IMR-90 (cell line): ENCODE data around the gene PM20D1. TPM values are rescaled to one million over a fixed set of nuclear protein-coding genes. Genes with fewer than 3 reads are reported as not detected.

Experiments
- ATAC-seq: fragments of 200-7000 bp; cut with Tn5 transposase; 2 replicates; pipeline ENCODE4 v1.9.1; 2020; ENCODE audit warnings: low read depth, mild to moderate bottlenecking, moderate library complexity
- BruUV-seq: library from RNA; stranded (reverse); fragments of 400-500 nt; replicated peaks from 2 replicates; lab custom pipeline; 2021; lab: Mats Ljungman, UMichigan
- CTCF ChIA-PET: fragments of 300-600 bp; formaldehyde crosslinking; extraction: SDS; loops from one replicate; lab custom pipeline; 2021; ENCODE audit warnings: antibody characterized with exemption; lab: Yijun Ruan, JAX
- POLR2A ChIA-PET: fragments of 300-600 bp; sonication (Branson Sonifier 250); formaldehyde crosslinking; loops from one replicate; lab custom pipeline; 2022; ENCODE audit warnings: antibody characterized with exemption; ENCODE audit not compliant: unreplicated experiment; lab: Charles Lee
- DNase-seq: peaks from one replicate; pipeline ENCODE4 v3.0.0; 2013
- H2AFZ ChIP-seq: replicated peaks from 2 replicates; pipeline ENCODE3; 2013; ENCODE audit warnings: low read length, mild to moderate bottlenecking; ENCODE audit not compliant: poor library complexity
- H2AK5ac ChIP-seq: 2 replicates; pipeline ENCODE4 v1.6.1; 2013; ENCODE audit warnings: low read depth, low read length, inconsistent platforms
- H2AK9ac ChIP-seq: replicated peaks from 2 replicates; pipeline ENCODE3; 2013; ENCODE audit warnings: mild to moderate bottlenecking, low read depth, low read length, moderate library complexity; ENCODE audit not compliant: poor library complexity
- H2BK120ac ChIP-seq: 2 replicates; pipeline ENCODE4 v1.6.1; 2013; ENCODE audit warnings: low read depth, low read length, inconsistent platforms
- H2BK15ac ChIP-seq: 3 replicates; pipeline ENCODE4 v1.6.1; 2013; ENCODE audit warnings: low read depth, low read length, inconsistent platforms
- H2BK20ac ChIP-seq: 2 replicates; pipeline ENCODE4 v1.6.1; 2013; ENCODE audit warnings: low read depth, mild to moderate bottlenecking, inconsistent platforms, low read length, moderate library complexity
- H2BK5ac ChIP-seq: 2 replicates; pipeline ENCODE4 v1.6.1; 2013; ENCODE audit warnings: mild to moderate bottlenecking, low read depth, low read length, inconsistent platforms; ENCODE audit not compliant: poor library complexity, severe bottlenecking
- H3K14ac ChIP-seq: replicated peaks from 2 replicates; pipeline ENCODE4 v1.6.1; 2013; ENCODE audit warnings: low read depth, low read length, inconsistent platforms
- H3K18ac ChIP-seq: 2 replicates; pipeline ENCODE4 v1.6.1; 2013; ENCODE audit warnings: low read depth, low read length, control low read depth
- H3K23ac ChIP-seq: 2 replicates; pipeline ENCODE4 v1.6.1; 2013; ENCODE audit warnings: low read depth, low read length, inconsistent platforms
- H3K27ac ChIP-seq: 2 replicates; pipeline ENCODE4 v1.5.1; 2013; ENCODE audit warnings: mild to moderate bottlenecking, control low read depth, low read length; ENCODE audit not compliant: insufficient read depth
- H3K27me3 ChIP-seq: 2 replicates; pipeline ENCODE4 v1.6.1; 2013; ENCODE audit warnings: low read length; ENCODE audit not compliant: control insufficient read depth, insufficient read depth
- H3K36me3 ChIP-seq: 2 replicates; pipeline ENCODE4 v1.6.1; 2013; ENCODE audit warnings: low read length, mixed read lengths; ENCODE audit not compliant: control insufficient read depth, insufficient read depth
- H3K4ac ChIP-seq: 2 replicates; pipeline ENCODE4 v1.6.1; 2013; ENCODE audit warnings: low read depth, low read length, inconsistent platforms
- H3K4me1 ChIP-seq: 2 replicates; pipeline ENCODE4 v1.6.1; 2013; ENCODE audit warnings: low read length, mixed read lengths; ENCODE audit not compliant: control insufficient read depth, insufficient read depth
- H3K4me2 ChIP-seq: 2 replicates; pipeline ENCODE4 v1.6.1; 2013; ENCODE audit warnings: low read depth, mild to moderate bottlenecking, control low read depth, low read length, moderate library complexity
- H3K4me3 ChIP-seq: 2 replicates; pipeline ENCODE4 v1.5.1; 2013; ENCODE audit warnings: low read depth, mild to moderate bottlenecking, control low read depth, low read length, moderate library complexity; ENCODE audit not compliant: insufficient read depth
- H3K56ac ChIP-seq: 2 replicates; pipeline ENCODE4 v1.6.1; 2013; ENCODE audit warnings: low read length, inconsistent platforms; ENCODE audit not compliant: insufficient read depth; ENCODE audit errors: extremely low read depth
- H3K79me1 ChIP-seq, 2 experiments: 2 replicates each; pipeline ENCODE4 v1.6.1; 2013; ENCODE audit warnings: low read length in 2 of 2, inconsistent platforms in 1 of 2, low read depth in 1 of 2
- H3K9ac ChIP-seq: 2 replicates; pipeline ENCODE4 v1.6.1; 2013; ENCODE audit warnings: low read depth, low read length, control low read depth
- H3K9me1 ChIP-seq: 2 replicates; pipeline ENCODE4 v1.6.1; 2013; ENCODE audit warnings: low read length, inconsistent platforms; ENCODE audit not compliant: insufficient read depth
- H3K9me3 ChIP-seq: 2 replicates; pipeline ENCODE4 v1.6.1; 2013; ENCODE audit warnings: low read length; ENCODE audit not compliant: control insufficient read depth, insufficient read depth
- H4K20me1 ChIP-seq: 2 replicates; pipeline ENCODE4 v1.6.1; 2013; ENCODE audit warnings: low read length, inconsistent platforms; ENCODE audit not compliant: insufficient read depth
- H4K5ac ChIP-seq: 2 replicates; pipeline ENCODE4 v1.6.1; 2013; ENCODE audit warnings: mild to moderate bottlenecking, low read depth, low read length, control low read depth
- H4K8ac ChIP-seq, 2 experiments: 2 replicates each; pipeline ENCODE4 v1.6.1; 2013; ENCODE audit warnings: low read depth in 2 of 2, low read length in 2 of 2, control low read depth in 1 of 2, inconsistent platforms in 1 of 2
- H4K91ac ChIP-seq: 2 replicates; pipeline ENCODE4 v1.6.1; 2013; ENCODE audit warnings: low read depth, low read length, inconsistent platforms; ENCODE audit not compliant: insufficient read depth
- RAD21 ChIP-seq: IDR thresholded peaks from 2 replicates; pipeline ENCODE4 v1.6.1; 2012; ENCODE audit warnings: low read length, improper control_type of control experiment
- WGBS, 2 experiments: methylation state at CpG; one replicate each; pipeline versions ENCODE4 v1.1.5 to v1.1.7; 2013; ENCODE audit warnings: missing lambda C conversion rate in 2 of 2; ENCODE audit not compliant: insufficient read length in 1 of 2; ENCODE audit errors: extremely low coverage in 2 of 2; 5-methylcytosine and 5-hydroxymethylcytosine counted together
- dilution Hi-C: fragments of 300-500 bp; cut with HindIII; formaldehyde crosslinking; loops from one replicate; pipeline ENCODE4 v1.14.3; 2018; ENCODE audit warnings: low sequenced_read_pairs; ENCODE audit not compliant: unreplicated experiment
- in situ Hi-C: fragments of 300-500 bp; cut with MboI; formaldehyde crosslinking; loops from 3 replicates; pipeline ENCODE4 v1.14.3; 2019; ENCODE audit warnings: low sequenced_read_pairs, inconsistent platforms, mixed read lengths
- intact Hi-C: fragments of 100-400 bp; cut with micrococcal nuclease; formaldehyde crosslinking; loops from 2 replicates; pipeline ENCODE4 v1.10.0; 2022
- polyA plus RNA-seq, 3 experiments: library from polyadenylated mRNA; depleted of rRNA; stranded (reverse); fragments of >200 nt; gene quantifications; 2 replicates each; pipeline ENCODE4 v1.2.3, GENCODE V29; 2012; ENCODE audit warnings: low replicate concordance in 1 of 3
- total RNA-seq: library from RNA; depleted of rRNA; stranded (reverse); fragments of >200 nt; gene quantifications from 2 replicates; pipeline ENCODE4 v1.2.3, GENCODE V29; 2012

PM20D1 gene
- total and polyA plus RNA-seq, 2 of the 4 experiments (the other 2 are of a cell fraction) = not detected

DNA sequence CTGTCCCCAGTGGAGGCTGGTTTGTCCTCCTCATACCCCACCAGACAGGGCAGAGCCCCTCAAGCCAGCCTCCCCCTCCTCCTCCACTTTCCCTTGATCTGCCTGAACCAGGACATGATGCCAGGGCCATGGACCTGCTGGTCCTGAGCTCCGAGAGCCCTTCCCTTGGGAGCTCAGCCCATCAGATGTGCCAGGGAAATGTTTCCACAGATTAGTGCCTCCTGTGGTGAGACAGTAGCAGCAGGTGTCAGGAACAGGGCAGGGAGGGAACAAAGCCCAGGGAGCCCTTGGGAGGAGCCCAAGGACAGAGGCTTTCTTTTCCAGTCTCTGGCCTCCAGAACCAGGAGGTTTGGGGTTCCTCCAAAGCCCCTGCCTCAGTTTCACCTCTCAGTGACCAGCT is 22.3 kb downstream of the PM20D1 start:
- Histone ChIP-seq H2AK9ac (no peak overlapping the region), H3K4ac (no peak overlapping the region), H3K4me3 (no peak overlapping the region), H3K56ac (no peak overlapping the region), H2BK5ac (no peak overlapping the region), H4K91ac (no peak overlapping the region), H2BK20ac (no peak overlapping the region), H4K20me1 (no peaks in the 10 kb centered on the region), H3K4me1 (no peaks in the 10 kb centered on the region), H3K36me3 (no peaks in the 10 kb centered on the region), H3K9me1 (no peaks in the 10 kb centered on the region), H2AK5ac (no peak overlapping the region), H3K14ac (no peak overlapping the region), H4K8ac (no peak overlapping the region), H3K9me3 (peaks cover 5% of the 10 kb centered on the region; the same call in 1 of the 2 replicates), H2AFZ (no peak overlapping the region), H3K27me3 (peaks cover 43% of the 10 kb centered on the region), H2BK120ac (no peak overlapping the region), H3K23ac (no peak overlapping the region), H2BK15ac (no peak overlapping the region), H3K9ac (no peak overlapping the region), H3K4me2 (no peak overlapping the region), H3K18ac (no peak overlapping the region), H3K79me1 (no peaks in the 10 kb centered on the region), H3K27ac (no peak overlapping the region), H4K5ac (no peak overlapping the region)
- 20% methylated on average over 1 of the region's 1 CpG; no CpG with 5 or more reads in 1 of the 2 experiments for WGBS, 2 experiments
- DNase-seq (no peak), ATAC-seq (no peak)
- dilution Hi-C loops (no loop called here), intact Hi-C loops (no loop called here), in situ Hi-C loops (no loop called here)
- POLR2A ChIA-PET = no interaction called here
- BruUV-seq = no TSS peak
- TF ChIP-seq RAD21 = no peak
- CTCF ChIA-PET = interaction anchor here (0.6 kb wide), 1 partner anchor 127 kb away, joined by 3 read pairs; no protein-coding TSS in a partner anchor
